Cardiac fibroblast (primary cell): ENCODE results near the gene L2HGDH.

ENCODE experiments used
- DNase-seq, 2 donors: peaks; one replicate each; pipeline versions ENCODE4 v3.0.0 to v3.0.0-alpha.2; 2010; ENCODE audit warnings: low read depth in 2 of 2
- H3K4me3 ChIP-seq, 2 donors: replicated peaks in 1 of 2; 1 replicate in 1 of 2; 2 replicates in 1 of 2; pipeline ENCODE4 v1.5.1; 2011; ENCODE audit warnings: low read depth in 2 of 2, low read length in 2 of 2, mild to moderate bottlenecking in 2 of 2, moderate library complexity in 1 of 2
- CTCF ChIP-seq: IDR thresholded peaks from one replicate; pipeline ENCODE4 v1.5.1; 2011; ENCODE audit warnings: low read depth, mild to moderate bottlenecking, low read length, inconsistent platforms

Gene L2HGDH

GRCh38 chr14:50345846-50346422 is 33.9 kb upstream of the L2HGDH start:
- DNase-seq, result no peak
- TF ChIP-seq CTCF, result no peak

GRCh38 chr14:50344876-50345563 is 33.0 kb upstream of the L2HGDH start:
- TF ChIP-seq CTCF, result no peak
- H3K4me3 ChIP-seq, result no peak overlapping the region
- DNase-seq, result no peak

More at GRCh38 chr14:50345846-50346422, 33.9 kb upstream of the L2HGDH start:
- no peak overlapping the region for H3K4me3 ChIP-seq

- no peak overlapping the region for H3K4me3 ChIP-seq
- TF ChIP-seq CTCF, result no peak
- peak in 1 of 2 donors; percentile 68 for DNase-seq
Measured at GRCh38 chr14:50344116-50344775, 32.2 kb upstream of the L2HGDH start.

GRCh38 chr14:50343434-50343833 is 31.4 kb upstream of the L2HGDH start:
- no peak for TF ChIP-seq CTCF
- peak in 1 of 2 donors; percentile 43 for DNase-seq
- no peak overlapping the region for H3K4me3 ChIP-seq

GRCh38 chr14:50342221-50343078 is 30.4 kb upstream of the L2HGDH start:
- TF ChIP-seq CTCF, result peak; percentile 32
- peak overlapping the region in 1 of 2 donors; percentile 15 for H3K4me3 ChIP-seq
- peak; percentile 66 to 81 for DNase-seq

GRCh38 chr14:50340963-50341362 is 28.9 kb upstream of the L2HGDH start:
- no peak overlapping the region for H3K4me3 ChIP-seq
- no peak for DNase-seq
- TF ChIP-seq CTCF, result peak; percentile 8
